Measurements from ENCODE around the gene CORO2B.
A peak's percentile ranks its signal among the peaks of the same experiment; 100 is the strongest.

GRCh38 chr15:68725736-68726135, 146.9 kb downstream of the CORO2B start:
- TF ChIP-seq, protein P1, sequence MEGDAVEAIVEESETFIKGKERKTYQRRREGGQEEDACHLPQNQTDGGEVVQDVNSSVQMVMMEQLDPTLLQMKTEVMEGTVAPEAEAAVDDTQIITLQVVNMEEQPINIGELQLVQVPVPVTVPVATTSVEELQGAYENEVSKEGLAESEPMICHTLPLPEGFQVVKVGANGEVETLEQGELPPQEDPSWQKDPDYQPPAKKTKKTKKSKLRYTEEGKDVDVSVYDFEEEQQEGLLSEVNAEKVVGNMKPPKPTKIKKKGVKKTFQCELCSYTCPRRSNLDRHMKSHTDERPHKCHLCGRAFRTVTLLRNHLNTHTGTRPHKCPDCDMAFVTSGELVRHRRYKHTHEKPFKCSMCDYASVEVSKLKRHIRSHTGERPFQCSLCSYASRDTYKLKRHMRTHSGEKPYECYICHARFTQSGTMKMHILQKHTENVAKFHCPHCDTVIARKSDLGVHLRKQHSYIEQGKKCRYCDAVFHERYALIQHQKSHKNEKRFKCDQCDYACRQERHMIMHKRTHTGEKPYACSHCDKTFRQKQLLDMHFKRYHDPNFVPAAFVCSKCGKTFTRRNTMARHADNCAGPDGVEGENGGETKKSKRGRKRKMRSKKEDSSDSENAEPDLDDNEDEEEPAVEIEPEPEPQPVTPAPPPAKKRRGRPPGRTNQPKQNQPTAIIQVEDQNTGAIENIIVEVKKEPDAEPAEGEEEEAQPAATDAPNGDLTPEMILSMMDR (IDR thresholded peaks at IDR 0.05; ENCODE audit: insufficient read depth, low read length): no peak
- TF ChIP-seq POLR2AphosphoS5 (IDR thresholded peaks at IDR 0.05; ENCODE audit: low read depth): peak; percentile 65
- TF ChIP-seq, protein P2, sequence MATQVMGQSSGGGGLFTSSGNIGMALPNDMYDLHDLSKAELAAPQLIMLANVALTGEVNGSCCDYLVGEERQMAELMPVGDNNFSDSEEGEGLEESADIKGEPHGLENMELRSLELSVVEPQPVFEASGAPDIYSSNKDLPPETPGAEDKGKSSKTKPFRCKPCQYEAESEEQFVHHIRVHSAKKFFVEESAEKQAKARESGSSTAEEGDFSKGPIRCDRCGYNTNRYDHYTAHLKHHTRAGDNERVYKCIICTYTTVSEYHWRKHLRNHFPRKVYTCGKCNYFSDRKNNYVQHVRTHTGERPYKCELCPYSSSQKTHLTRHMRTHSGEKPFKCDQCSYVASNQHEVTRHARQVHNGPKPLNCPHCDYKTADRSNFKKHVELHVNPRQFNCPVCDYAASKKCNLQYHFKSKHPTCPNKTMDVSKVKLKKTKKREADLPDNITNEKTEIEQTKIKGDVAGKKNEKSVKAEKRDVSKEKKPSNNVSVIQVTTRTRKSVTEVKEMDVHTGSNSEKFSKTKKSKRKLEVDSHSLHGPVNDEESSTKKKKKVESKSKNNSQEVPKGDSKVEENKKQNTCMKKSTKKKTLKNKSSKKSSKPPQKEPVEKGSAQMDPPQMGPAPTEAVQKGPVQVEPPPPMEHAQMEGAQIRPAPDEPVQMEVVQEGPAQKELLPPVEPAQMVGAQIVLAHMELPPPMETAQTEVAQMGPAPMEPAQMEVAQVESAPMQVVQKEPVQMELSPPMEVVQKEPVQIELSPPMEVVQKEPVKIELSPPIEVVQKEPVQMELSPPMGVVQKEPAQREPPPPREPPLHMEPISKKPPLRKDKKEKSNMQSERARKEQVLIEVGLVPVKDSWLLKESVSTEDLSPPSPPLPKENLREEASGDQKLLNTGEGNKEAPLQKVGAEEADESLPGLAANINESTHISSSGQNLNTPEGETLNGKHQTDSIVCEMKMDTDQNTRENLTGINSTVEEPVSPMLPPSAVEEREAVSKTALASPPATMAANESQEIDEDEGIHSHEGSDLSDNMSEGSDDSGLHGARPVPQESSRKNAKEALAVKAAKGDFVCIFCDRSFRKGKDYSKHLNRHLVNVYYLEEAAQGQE (IDR thresholded peaks at IDR 0.05; ENCODE audit: insufficient replicate concordance, low read depth): no peak
